H1 (cell line): Measurements from ENCODE around the gene TASOR2. TPM values are rescaled to one million over a fixed set of nuclear protein-coding genes. Genes with fewer than 3 reads are reported as not detected.

Experiments
- CTCF ChIA-PET: fragments of 300-600 bp; sonication (Branson Sonifier 250); formaldehyde crosslinking; loops from one replicate; lab custom pipeline; 2021; ENCODE audit not compliant: partially characterized antibody; lab: Charles Lee
- POLR2A ChIA-PET: fragments of 300-600 bp; sonication (Branson Sonifier 250); formaldehyde crosslinking; loops from one replicate; lab custom pipeline; 2021; ENCODE audit warnings: inconsistent platforms; ENCODE audit not compliant: partially characterized antibody; lab: Charles Lee
- DNase-seq, 2 experiments: peaks; one replicate each; pipeline versions ENCODE4 v3.0.0 to v3.0.0-alpha.2; 2010 to 2022; ENCODE audit warnings: low spot score in 2 of 2, low read depth in 1 of 2, mixed read lengths in 1 of 2
- FAIRE-seq: peaks from 2 replicates; lab custom pipeline; 2011; peaks lifted over from hg19 to GRCh38; lab: Jason Lieb, UNC
- H2AFZ ChIP-seq: 2 replicates; pipeline ENCODE4 v1.8.1; 2012; ENCODE audit warnings: low read length, inconsistent platforms
- H2AK5ac ChIP-seq: 2 replicates; pipeline ENCODE4 v1.6.1; 2013; ENCODE audit warnings: low read depth, low read length
- H2BK120ac ChIP-seq: replicated peaks from 2 replicates; pipeline ENCODE3; 2013; ENCODE audit warnings: low read depth, low read length, inconsistent platforms
- H2BK12ac ChIP-seq: 2 replicates; pipeline ENCODE4 v1.6.1; 2013; ENCODE audit warnings: low read depth, low read length
- H2BK15ac ChIP-seq: 2 replicates; pipeline ENCODE4 v1.6.1; 2013; ENCODE audit warnings: low read length
- H2BK20ac ChIP-seq: 2 replicates; pipeline ENCODE4 v1.6.1; 2013; ENCODE audit warnings: low read length
- H2BK5ac ChIP-seq: 2 replicates; pipeline ENCODE4 v1.6.1; 2013; ENCODE audit warnings: low read depth, low read length
- H3K14ac ChIP-seq: 2 replicates; pipeline ENCODE4 v1.6.1; 2013; ENCODE audit warnings: inconsistent platforms; ENCODE audit not compliant: insufficient read length
- H3K18ac ChIP-seq: 2 replicates; pipeline ENCODE4 v1.6.1; 2013; ENCODE audit warnings: low read length; ENCODE audit errors: extremely low read depth
- H3K23ac ChIP-seq: 2 replicates; pipeline ENCODE4 v1.6.1; 2013; ENCODE audit warnings: inconsistent platforms; ENCODE audit not compliant: insufficient read length
- H3K23me2 ChIP-seq: 2 replicates; pipeline ENCODE4 v1.6.1; 2013; ENCODE audit warnings: low read depth, low read length
- H3K27ac ChIP-seq: 2 replicates; pipeline ENCODE4 v1.6.1; 2011; ENCODE audit warnings: low read depth, low read length, inconsistent platforms
- H3K27me3 ChIP-seq, 4 experiments: replicated peaks in 1 of 4; 1 replicate in 1 of 4; 2 replicates in 3 of 4; pipeline versions ENCODE4 v1.6.1 to v1.8.1; 2011 to 2013; ENCODE audit warnings: low read length in 3 of 4, mild to moderate bottlenecking in 3 of 4, inconsistent platforms in 2 of 4, mixed read lengths in 2 of 4, moderate library complexity in 1 of 4; ENCODE audit not compliant: control insufficient read depth in 3 of 4, insufficient read depth in 3 of 4; ENCODE audit errors: extremely low read depth in 1 of 4
- H3K36me3 ChIP-seq, 4 experiments: 2 replicates each; pipeline versions ENCODE4 v1.6.1 to v1.8.1; 2011 to 2013; ENCODE audit warnings: mild to moderate bottlenecking in 4 of 4, low read length in 3 of 4, moderate library complexity in 2 of 4, control low read depth in 1 of 4, inconsistent platforms in 1 of 4; ENCODE audit not compliant: insufficient read depth in 4 of 4, control insufficient read depth in 2 of 4
- H3K4ac ChIP-seq: replicated peaks from 2 replicates; pipeline ENCODE3; 2013; ENCODE audit warnings: low read length, low read depth, mixed read lengths, inconsistent platforms; ENCODE audit not compliant: insufficient read length
- H3K4me1 ChIP-seq, 4 experiments: replicated peaks in 1 of 4; 1 replicate in 1 of 4; 2 replicates in 3 of 4; pipeline versions ENCODE4 v1.6.1 to v1.8.1; 2011 to 2013; ENCODE audit warnings: low read length in 3 of 4, inconsistent platforms in 2 of 4, mixed read lengths in 1 of 4; ENCODE audit not compliant: insufficient read depth in 4 of 4, control insufficient read depth in 3 of 4
- H3K4me2 ChIP-seq, 2 experiments: 2 replicates each; pipeline versions ENCODE4 v1.6.1 to v1.8.1; 2011 to 2013; ENCODE audit warnings: low read depth in 2 of 2, low read length in 2 of 2, control low read depth in 1 of 2, inconsistent platforms in 1 of 2, mild to moderate bottlenecking in 1 of 2; ENCODE audit not compliant: insufficient read depth in 1 of 2
- H3K4me3 ChIP-seq, 4 experiments: fragments of 200-600, 300-600 bp in 1 of 4; sonication (generic), shearing (Covaris generic), sonication (Bioruptor Twin) in 1 of 4; 2 replicates each; pipeline versions ENCODE4 v1.5.1 to v1.8.1; 2011 to 2016; ENCODE audit warnings: low read length in 4 of 4, low read depth in 3 of 4, control low read depth in 2 of 4, inconsistent platforms in 2 of 4, mild to moderate bottlenecking in 2 of 4, mixed read lengths in 1 of 4, moderate library complexity in 1 of 4; ENCODE audit not compliant: insufficient read depth in 2 of 4; ENCODE audit errors: extremely low read depth in 1 of 4
- H3K56ac ChIP-seq: replicated peaks from 2 replicates; pipeline ENCODE3; 2013; ENCODE audit warnings: low read depth, mild to moderate bottlenecking, mixed read lengths, low read length, inconsistent platforms; ENCODE audit not compliant: insufficient read length
- H3K79me1 ChIP-seq: 2 replicates; pipeline ENCODE4 v1.6.1; 2013; ENCODE audit warnings: low read depth, low read length, control low read depth
- H3K79me2 ChIP-seq, 2 experiments: 2 replicates each; pipeline versions ENCODE4 v1.6.1 to v1.8.1; 2012 to 2013; ENCODE audit warnings: low read length in 2 of 2, mild to moderate bottlenecking in 2 of 2, inconsistent platforms in 1 of 2; ENCODE audit not compliant: insufficient read depth in 2 of 2, control insufficient read depth in 1 of 2
- H3K9ac ChIP-seq, 4 experiments: replicated peaks in 1 of 4; 1 replicate in 1 of 4; 2 replicates in 3 of 4; pipeline versions ENCODE4 v1.6.1 to v1.8.1; 2011 to 2013; ENCODE audit warnings: low read depth in 3 of 4, low read length in 3 of 4, control low read depth in 2 of 4, mild to moderate bottlenecking in 2 of 4, moderate library complexity in 2 of 4, inconsistent platforms in 1 of 4; ENCODE audit errors: extremely low read depth in 1 of 4
- H3K9me3 ChIP-seq, 2 experiments: 2 replicates each; pipeline versions ENCODE4 v1.6.1 to v1.8.1; 2012 to 2013; ENCODE audit warnings: mild to moderate bottlenecking in 2 of 2, moderate library complexity in 2 of 2, control low read depth in 1 of 2, inconsistent platforms in 1 of 2, low read depth in 1 of 2, low read length in 1 of 2, mixed read lengths in 1 of 2; ENCODE audit not compliant: insufficient read depth in 2 of 2
- H4K20me1 ChIP-seq, 2 experiments: replicated peaks in 1 of 2; 2 replicates each; pipeline versions ENCODE3 to v1.8.1; 2011 to 2013; ENCODE audit warnings: inconsistent platforms in 2 of 2, low read length in 2 of 2, mild to moderate bottlenecking in 1 of 2; ENCODE audit not compliant: insufficient read depth in 2 of 2, control insufficient read depth in 1 of 2
- H4K5ac ChIP-seq: 2 replicates; pipeline ENCODE4 v1.6.1; 2013; ENCODE audit warnings: low read length, low read depth, mixed read lengths, inconsistent platforms; ENCODE audit not compliant: insufficient read length
- H4K8ac ChIP-seq: 2 replicates; pipeline ENCODE4 v1.8.0; 2013; ENCODE audit warnings: mild to moderate bottlenecking, moderate library complexity, low read length, inconsistent platforms; ENCODE audit not compliant: insufficient read depth; ENCODE audit errors: extremely low read depth
- H4K91ac ChIP-seq: replicated peaks from 2 replicates; pipeline ENCODE3; 2013; ENCODE audit warnings: low read length, mixed read lengths, inconsistent platforms; ENCODE audit not compliant: insufficient read length
- CEBPB ChIP-seq: IDR thresholded peaks from 2 replicates; pipeline ENCODE4 v1.6.1; 2012; ENCODE audit warnings: low read depth, low read length
- EGR1 ChIP-seq: IDR thresholded peaks from 2 replicates; pipeline ENCODE4 v1.6.1; 2011; ENCODE audit warnings: low read depth, low read length, borderline replicate concordance
- POLR2A ChIP-seq, 2 experiments: IDR thresholded peaks; 1 replicate in 1 of 2; 2 replicates in 1 of 2; pipeline ENCODE4 v1.6.1; 2011; ENCODE audit warnings: low read depth in 2 of 2, low read length in 2 of 2, mild to moderate bottlenecking in 2 of 2; ENCODE audit errors: control extremely low read depth in 1 of 2
- RAD21 ChIP-seq, 2 experiments: IDR thresholded peaks in 1 of 2; conservative IDR thresholded peaks in 1 of 2; 2 replicates each; pipeline ENCODE4 v1.6.1; 2011; ENCODE audit warnings: low read depth in 2 of 2, low read length in 2 of 2, improper control_type of control experiment in 1 of 2, inconsistent platforms in 1 of 2, mild to moderate bottlenecking in 1 of 2, moderate library complexity in 1 of 2
- SP2 ChIP-seq: IDR thresholded peaks from 2 replicates; pipeline ENCODE4 v1.6.1; 2012; ENCODE audit warnings: mild to moderate bottlenecking, low read length, inconsistent platforms
- TAF1 ChIP-seq: IDR thresholded peaks from 2 replicates; pipeline ENCODE4 v1.6.1; 2011; ENCODE audit warnings: mild to moderate bottlenecking, low read depth, low read length
- TCF12 ChIP-seq: IDR thresholded peaks from 2 replicates; pipeline ENCODE4 v1.6.1; 2011; ENCODE audit warnings: low read depth, mild to moderate bottlenecking, low read length
- WGBS, 2 experiments: shearing (Covaris generic) in 1 of 2; methylation state at CpG; one replicate each; pipeline versions ENCODE4 v1.1.6 to v1.1.7; 2013 to 2015; ENCODE audit warnings: low lambda C conversion rate in 2 of 2, mixed read lengths in 2 of 2, inconsistent platforms in 1 of 2, low coverage in 1 of 2, missing lambda C conversion rate in 1 of 2; ENCODE audit not compliant: insufficient replicate concordance in 2 of 2, insufficient coverage in 1 of 2, insufficient read length in 1 of 2; ENCODE audit errors: extremely low coverage in 1 of 2, missing lambda C conversion rate in 1 of 2; 5-methylcytosine and 5-hydroxymethylcytosine counted together
- polyA plus RNA-seq, 7 experiments: library from polyadenylated mRNA; depleted of rRNA in 3 of 7; stranded (reverse) in 5 of 7; unstranded in 2 of 7; fragments of >200 nt in 5 of 7; fragments of 200-250 nt in 2 of 7; gene quantifications; 1 replicate in 5 of 7; 2 replicates in 1 of 7; 4 replicates in 1 of 7; pipeline versions ENCODE4 v1.2.1 to v1.2.3, GENCODE V29; 2011 to 2013; ENCODE audit warnings: missing spikeins in 2 of 7, mixed read lengths in 2 of 7
- total RNA-seq: library from RNA; stranded (reverse); fragmentation: NEBNext Ultra II Directional; extraction: Animal tissue kit (Norgen Biotek cat#: 25700); gene quantifications from 2 replicates; pipeline ENCODE4 v1.2.1, GENCODE V29; 2021
- TF ChIP-seq, protein P1 (sequence below): IDR thresholded peaks from 2 replicates; pipeline ENCODE4 v1.6.1; 2012; ENCODE audit warnings: inconsistent platforms
- TF ChIP-seq, protein P2 (sequence below): IDR thresholded peaks from 2 replicates; pipeline ENCODE4 v1.6.1; 2012; ENCODE audit warnings: low read length, inconsistent platforms

The TASOR2 gene
- total and polyA plus RNA-seq, 2 of the 8 experiments (the other 6 are each of a cell fraction or from before 2014, with no cell fraction given): 13.1 to 74.9 TPM

DNA sequence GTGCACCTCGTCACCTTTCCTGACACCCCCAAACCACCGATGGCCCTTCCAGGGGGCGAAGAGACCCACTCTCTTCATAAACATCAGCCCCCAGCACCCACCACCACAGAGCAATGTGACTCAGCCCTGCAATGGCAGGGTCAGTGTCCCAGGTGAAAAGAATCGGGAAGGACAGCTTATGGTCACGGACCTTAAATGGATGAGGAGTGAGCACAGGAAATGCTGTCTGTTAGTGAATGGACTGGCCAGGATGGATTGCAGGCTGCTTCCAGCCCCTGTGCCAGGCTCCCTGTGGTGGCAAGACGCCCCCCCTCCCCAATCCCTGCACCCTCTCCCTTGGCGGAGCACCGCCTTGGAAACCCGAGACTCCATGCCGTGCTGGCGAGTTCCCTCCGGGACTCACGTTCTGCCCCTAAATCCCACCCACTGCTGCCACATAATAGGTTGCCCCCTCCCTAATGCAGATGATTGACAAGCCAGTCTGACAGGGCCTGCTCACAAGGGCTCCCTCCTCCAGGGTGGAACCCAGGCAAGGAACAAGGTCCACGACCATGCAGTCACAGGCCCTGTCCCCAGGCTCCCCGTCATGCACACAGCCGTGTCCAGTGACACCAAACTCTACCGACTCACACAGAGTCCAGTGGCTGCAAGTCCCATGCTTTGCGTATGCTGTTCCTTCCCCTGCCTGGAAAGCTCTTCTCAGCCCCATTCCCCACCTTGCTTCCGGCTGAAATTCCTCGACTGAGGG is 25.6 kb upstream of the TASOR2 start:
- Histone ChIP-seq H3K56ac (no peak overlapping the region), H3K36me3 (no peaks in the 10 kb centered on the region), H3K27ac (peak overlapping the region; percentile 38; the same call in 1 of the 2 replicates), H2AK5ac (0 out of 2 replicates have a peak overlapping the region, but pooled peaks have one; percentile 26), H3K18ac (peak overlapping the region; percentile 54; the same call in 1 of the 2 replicates), H3K9me3 (no peaks in the 10 kb centered on the region), H3K23me2 (no peaks in the 10 kb centered on the region; the same call in 1 of the 2 replicates), H2BK120ac (no peak overlapping the region), H4K20me1 (peaks cover 6 to 12% of the 10 kb centered on the region in 2 experiments), H2BK5ac (peak overlapping the region; percentile 90), H2BK20ac (no peak overlapping the region), H3K9ac (no peak overlapping the region), H3K4ac (no peak overlapping the region), H3K23ac (no peak overlapping the region), H4K91ac (peak overlapping the region; percentile 38), H3K79me1 (peaks cover 10% of the 10 kb centered on the region), H4K8ac (peak overlapping the region; percentile 45; the same call in 1 of the 2 replicates), H4K5ac (no peak overlapping the region), H2BK12ac (no peak overlapping the region), H3K79me2 (peaks cover 0 to 16% of the 10 kb centered on the region in 2 experiments; a peak in 3 of 4 replicates), H3K27me3 (0 out of 7 replicates have a peak, but pooled peaks cover 0 to 2% (median 0%) of the 10 kb centered on the region in 4 experiments), H3K4me1 (peaks cover 8 to 26% (median 16%) of the 10 kb centered on the region in 4 experiments), H3K14ac (no peak overlapping the region), H2AFZ (no peak overlapping the region), H2BK15ac (no peak overlapping the region; the same call in 1 of the 2 replicates), H3K4me3 (peak overlapping the region in 3 of 4 experiments; percentile 6 to 32 (median 14); a peak in 3 of 8 replicates), H3K4me2 (peak overlapping the region; percentile 62 to 76)
- WGBS, 2 experiments: 62% methylated on average over 20 of the region's 20 CpGs; no CpG with 5 or more reads in 1 of the 2 experiments
- DNase-seq (peak in 1 of 2 experiments; percentile 64), FAIRE-seq (no peak)
- ChIA-PET POLR2A (interaction anchor here (0.7 to 1.5 kb wide), 3 partner anchors 8 to 196 kb away, joined by 3 to 4 read pairs (median 3); no protein-coding TSS in a partner anchor), CTCF (interaction anchor here (0.8 to 1.7 kb wide), 2 partner anchors 8 to 35 kb away, joined by 3 to 4 read pairs; no protein-coding TSS in a partner anchor)
- no peak for TF ChIP-seq EGR1
- TF ChIP-seq RAD21 (IDR thresholded peaks at IDR 0.05 in 1 of 2, conservative IDR thresholded peaks at IDR 0.05 in 1 of 2; ENCODE audit: low read depth in 2 of 2, low read length in 2 of 2): no peak
- TF ChIP-seq, protein P1, sequence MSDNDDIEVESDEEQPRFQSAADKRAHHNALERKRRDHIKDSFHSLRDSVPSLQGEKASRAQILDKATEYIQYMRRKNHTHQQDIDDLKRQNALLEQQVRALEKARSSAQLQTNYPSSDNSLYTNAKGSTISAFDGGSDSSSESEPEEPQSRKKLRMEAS: 0 out of 2 replicates have a peak, but pooled peaks have one; percentile 7
- TF ChIP-seq, protein P2, sequence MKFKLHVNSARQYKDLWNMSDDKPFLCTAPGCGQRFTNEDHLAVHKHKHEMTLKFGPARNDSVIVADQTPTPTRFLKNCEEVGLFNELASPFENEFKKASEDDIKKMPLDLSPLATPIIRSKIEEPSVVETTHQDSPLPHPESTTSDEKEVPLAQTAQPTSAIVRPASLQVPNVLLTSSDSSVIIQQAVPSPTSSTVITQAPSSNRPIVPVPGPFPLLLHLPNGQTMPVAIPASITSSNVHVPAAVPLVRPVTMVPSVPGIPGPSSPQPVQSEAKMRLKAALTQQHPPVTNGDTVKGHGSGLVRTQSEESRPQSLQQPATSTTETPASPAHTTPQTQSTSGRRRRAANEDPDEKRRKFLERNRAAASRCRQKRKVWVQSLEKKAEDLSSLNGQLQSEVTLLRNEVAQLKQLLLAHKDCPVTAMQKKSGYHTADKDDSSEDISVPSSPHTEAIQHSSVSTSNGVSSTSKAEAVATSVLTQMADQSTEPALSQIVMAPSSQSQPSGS: no peak
- no peak for TF ChIP-seq SP2
- TF ChIP-seq CEBPB: no peak
- no peak for TF ChIP-seq TCF12
- 0 out of 3 replicates have a peak, but pooled peaks of 1 of the 2 experiments have one; percentile 15 for TF ChIP-seq POLR2A (IDR thresholded peaks at IDR 0.05; ENCODE audit: control extremely low read depth in 1 of 2, low read depth in 2 of 2, low read length in 2 of 2)
- no peak for TF ChIP-seq TAF1
